H1 (cell line): ENCODE results near the gene GRIN3A. TPM values are rescaled to one million over a fixed set of nuclear protein-coding genes. Genes with fewer than 3 reads are reported as not detected.

Experiments
- CTCF ChIP-seq, 3 experiments: IDR thresholded peaks; 1 replicate in 2 of 3; 2 replicates in 1 of 3; pipeline versions ENCODE4 v1.5.1 to v1.6.1; 2011; ENCODE audit warnings: low read length in 3 of 3, mild to moderate bottlenecking in 3 of 3, inconsistent platforms in 2 of 3, low read depth in 1 of 3, moderate library complexity in 1 of 3; ENCODE audit not compliant: insufficient read depth in 1 of 3; ENCODE audit errors: control extremely low read depth in 1 of 3
- POLR2A ChIP-seq, 2 experiments: IDR thresholded peaks; 1 replicate in 1 of 2; 2 replicates in 1 of 2; pipeline ENCODE4 v1.6.1; 2011; ENCODE audit warnings: low read depth in 2 of 2, low read length in 2 of 2, mild to moderate bottlenecking in 2 of 2; ENCODE audit errors: control extremely low read depth in 1 of 2
- TCF12 ChIP-seq: IDR thresholded peaks from 2 replicates; pipeline ENCODE4 v1.6.1; 2011; ENCODE audit warnings: low read depth, mild to moderate bottlenecking, low read length
- TEAD4 ChIP-seq: IDR thresholded peaks from 2 replicates; pipeline ENCODE4 v1.6.1; 2012; ENCODE audit warnings: low read depth, low read length, inconsistent platforms, mixed read lengths
- polyA plus RNA-seq, 7 experiments: library from polyadenylated mRNA; depleted of rRNA in 3 of 7; stranded (reverse) in 5 of 7; unstranded in 2 of 7; fragments of >200 nt in 5 of 7; fragments of 200-250 nt in 2 of 7; gene quantifications; 1 replicate in 5 of 7; 2 replicates in 1 of 7; 4 replicates in 1 of 7; pipeline versions ENCODE4 v1.2.1 to v1.2.3, GENCODE V29; 2011 to 2013; ENCODE audit warnings: missing spikeins in 2 of 7, mixed read lengths in 2 of 7
- total RNA-seq: library from RNA; stranded (reverse); fragmentation: NEBNext Ultra II Directional; extraction: Animal tissue kit (Norgen Biotek cat#: 25700); gene quantifications from 2 replicates; pipeline ENCODE4 v1.2.1, GENCODE V29; 2021

GRIN3A gene
- total and polyA plus RNA-seq, 2 of the 8 experiments (the other 6 are each of a cell fraction or from before 2014, with no cell fraction given): 0.04 TPM; not detected in 1

- TF ChIP-seq POLR2A (IDR thresholded peaks at IDR 0.05; ENCODE audit: control extremely low read depth in 1 of 2, low read depth in 2 of 2, low read length in 2 of 2): no peak
- TF ChIP-seq CTCF (IDR thresholded peaks at IDR 0.05; ENCODE audit: control extremely low read depth in 1 of 3, insufficient read depth in 1 of 3, low read depth in 1 of 3, low read length in 3 of 3): no peak
- TF ChIP-seq TCF12: no peak
- TF ChIP-seq TEAD4: no peak
- TF ChIP-seq, all 59 proteins: peak for 0
These were observed 119.7 kb downstream of the GRIN3A start (continued) for GRCh38 chr9:101618698-101619097.
